GM23248 (cell line): ENCODE results near the gene TNIK. TPM values are rescaled to one million over a fixed set of nuclear protein-coding genes. Genes with fewer than 3 reads are reported as not detected.

Source experiments
- DNase-seq: peaks from one replicate; pipeline ENCODE4 v3.0.0-alpha.2; 2015
- H2AFZ ChIP-seq: fragments of 200-600 bp; sonication (generic); 2 replicates; pipeline ENCODE4 v1.6.1; 2016; ENCODE audit warnings: antibody characterized with exemption
- H3F3A ChIP-seq: fragments of 200-600 bp; sonication (generic); 2 replicates; pipeline ENCODE4 v1.6.1; 2016; ENCODE audit warnings: mild to moderate bottlenecking, antibody characterized with exemption, mixed run types; ENCODE audit not compliant: insufficient read depth
- H3K27ac ChIP-seq: fragments of 200-600 bp; sonication (generic); 2 replicates; pipeline ENCODE4 v1.5.1; 2016; ENCODE audit warnings: mild to moderate bottlenecking
- H3K27me3 ChIP-seq: fragments of 200-600 bp; sonication (generic); replicated peaks from 2 replicates; pipeline ENCODE4 v1.6.1; 2016; ENCODE audit warnings: mild to moderate bottlenecking; ENCODE audit not compliant: insufficient read depth
- H3K36me3 ChIP-seq: fragments of 200-600 bp; sonication (generic); 2 replicates; pipeline ENCODE4 v1.6.1; 2016; ENCODE audit warnings: low read depth, mild to moderate bottlenecking
- H3K4me1 ChIP-seq: fragments of 200-600 bp; sonication (generic); 2 replicates; pipeline ENCODE4 v1.6.1; 2016; ENCODE audit warnings: mild to moderate bottlenecking; ENCODE audit not compliant: insufficient read depth
- H3K4me2 ChIP-seq: fragments of 200-600 bp; sonication (generic); one replicate; pipeline ENCODE4 v1.6.1; 2016; ENCODE audit warnings: mild to moderate bottlenecking; ENCODE audit not compliant: unreplicated experiment
- H3K4me3 ChIP-seq: fragments of 200-600 bp; sonication (generic); 2 replicates; pipeline ENCODE4 v1.5.1; 2016; ENCODE audit warnings: mild to moderate bottlenecking
- H3K79me2 ChIP-seq: fragments of 200-600 bp; sonication (generic); 2 replicates; pipeline ENCODE4 v1.6.1; 2016; ENCODE audit warnings: mild to moderate bottlenecking; ENCODE audit not compliant: insufficient read depth
- H3K9ac ChIP-seq: fragments of 200-600 bp; sonication (generic); 2 replicates; pipeline ENCODE4 v1.6.1; 2016; ENCODE audit warnings: mild to moderate bottlenecking
- H3K9me2 ChIP-seq: fragments of 200-600 bp; sonication (generic); 2 replicates; pipeline ENCODE4 v1.6.1; 2016; ENCODE audit warnings: mixed run types, mild to moderate bottlenecking, moderate library complexity; ENCODE audit not compliant: insufficient read depth
- H3K9me3 ChIP-seq: fragments of 200-600 bp; sonication (generic); one replicate; pipeline ENCODE4 v1.6.1; 2017; ENCODE audit warnings: low read depth
- H4K20me1 ChIP-seq: fragments of 200-600 bp; sonication (generic); 2 replicates; pipeline ENCODE4 v1.6.0; 2016; ENCODE audit not compliant: insufficient read depth
- EZH2 ChIP-seq: fragments of 200-600 bp; sonication (generic); IDR thresholded peaks from 2 replicates; pipeline ENCODE4 v1.6.1; 2018; ENCODE audit warnings: antibody characterized with exemption, mild to moderate bottlenecking; ENCODE audit not compliant: insufficient read depth, poor library complexity, severe bottlenecking
- EZH2phosphoT487 ChIP-seq: fragments of 200-600 bp; sonication (generic); IDR thresholded peaks from 2 replicates; pipeline ENCODE4 v1.6.1; 2018; ENCODE audit warnings: antibody characterized with exemption, moderate library complexity, mild to moderate bottlenecking, low read depth; ENCODE audit not compliant: insufficient read depth
- WGBS, 2 experiments: methylation state at CpG; one replicate each; pipeline ENCODE4 v1.1.6; 2015 to 2017; ENCODE audit warnings: low lambda C conversion rate in 2 of 2, low coverage in 1 of 2; ENCODE audit errors: missing lambda C conversion rate in 2 of 2; 5-methylcytosine and 5-hydroxymethylcytosine counted together
- in situ Hi-C: fragments of 300-500 bp; cut with MboI; formaldehyde crosslinking; loops from 2 replicates; pipeline ENCODE4 v1.15.0; 2020
- polyA plus RNA-seq: library from polyadenylated mRNA; unstranded; fragments of >200 nt; fragmentation: Nextera tagmentation; extraction: Ambion mirVana; gene quantifications from 2 replicates; pipeline ENCODE4 v1.2.1, GENCODE V29; 2016
- total RNA-seq: library from RNA; depleted of rRNA; stranded (reverse); fragments of >200 nt; shearing (Covaris generic); gene quantifications from 2 replicates; pipeline ENCODE4 v1.2.3, GENCODE V29; 2014

The TNIK gene
- total and polyA plus RNA-seq, 2 experiments from 2014 or later: 0.80 to 2.3 TPM

GRCh38 chr3:171156401-171157010 lies 303.7 kb downstream of the TNIK start:
- Histone ChIP-seq H2AFZ (no peak overlapping the region), H3K4me3 (no peak overlapping the region), H3K4me2 (no peak overlapping the region), H3K79me2 (no peaks in the 10 kb centered on the region), H3K9me3 (no peaks in the 10 kb centered on the region), H3K27ac (no peak overlapping the region), H3K27me3 (no peaks in the 10 kb centered on the region), H3K4me1 (no peaks in the 10 kb centered on the region), H3F3A (no peaks in the 10 kb centered on the region), H4K20me1 (no peaks in the 10 kb centered on the region), H3K9me2 (no peaks in the 10 kb centered on the region), H3K9ac (no peak overlapping the region), H3K36me3 (no peaks in the 10 kb centered on the region)
- 83 to 85% methylated on average over 6 of the region's 6 CpGs for WGBS, 2 experiments
- DNase-seq: no peak
- TF ChIP-seq EZH2phosphoT487: no peak
- no peak for TF ChIP-seq EZH2
- in situ Hi-C loops: no loop called here

GRCh38 chr3:171155122-171155700 lies 305.0 kb downstream of the TNIK start:
- Histone ChIP-seq H3K27me3 (no peaks in the 10 kb centered on the region), H3K4me3 (no peak overlapping the region), H3K27ac (no peak overlapping the region), H3K36me3 (no peaks in the 10 kb centered on the region), H2AFZ (no peak overlapping the region), H4K20me1 (no peaks in the 10 kb centered on the region), H3K9ac (no peak overlapping the region), H3K4me1 (no peaks in the 10 kb centered on the region), H3F3A (no peaks in the 10 kb centered on the region), H3K4me2 (no peak overlapping the region), H3K79me2 (no peaks in the 10 kb centered on the region), H3K9me3 (no peaks in the 10 kb centered on the region), H3K9me2 (no peaks in the 10 kb centered on the region)
- in situ Hi-C loops: no loop called here
- TF ChIP-seq EZH2phosphoT487 (no peak), EZH2 (no peak)
- DNase-seq: no peak
- WGBS, 2 experiments: 80 to 84% methylated on average over 4 of the region's 4 CpGs

GRCh38 chr3:171150945-171151344 lies 309.3 kb downstream of the TNIK start:
- no peak for DNase-seq
- Histone ChIP-seq H3K4me2 (no peak overlapping the region), H3K36me3 (no peaks in the 10 kb centered on the region), H3K9ac (no peak overlapping the region), H3K79me2 (no peaks in the 10 kb centered on the region), H3F3A (no peaks in the 10 kb centered on the region), H3K9me2 (no peaks in the 10 kb centered on the region), H3K9me3 (no peaks in the 10 kb centered on the region), H3K4me3 (no peak overlapping the region), H3K4me1 (no peaks in the 10 kb centered on the region), H2AFZ (no peak overlapping the region), H3K27me3 (no peaks in the 10 kb centered on the region), H4K20me1 (no peaks in the 10 kb centered on the region), H3K27ac (no peak overlapping the region)
- 69% methylated on average over 2 of the region's 2 CpGs for WGBS, 2 experiments
- TF ChIP-seq EZH2phosphoT487 (no peak), EZH2 (no peak)
- in situ Hi-C loops: no loop called here

GRCh38 chr3:171149526-171150116 lies 310.6 kb downstream of the TNIK start:
- H3K9ac ChIP-seq: no peak overlapping the region
- no peaks in the 10 kb centered on the region for H3K79me2 ChIP-seq
- 62 to 69% methylated on average over 7 of the region's 7 CpGs for WGBS, 2 experiments
- no peaks in the 10 kb centered on the region for H4K20me1 ChIP-seq
- H3K4me3 ChIP-seq: no peak overlapping the region
- no peak overlapping the region for H3K27ac ChIP-seq
- no peaks in the 10 kb centered on the region for H3K27me3 ChIP-seq
- no peak overlapping the region for H3K4me2 ChIP-seq
- no peaks in the 10 kb centered on the region for H3K4me1 ChIP-seq
- H3K9me2 ChIP-seq: no peaks in the 10 kb centered on the region
- in situ Hi-C loops: no loop called here
- H3K9me3 ChIP-seq: no peaks in the 10 kb centered on the region
- H3K36me3 ChIP-seq: no peaks in the 10 kb centered on the region
- no peak overlapping the region for H2AFZ ChIP-seq
- no peak for TF ChIP-seq EZH2
- no peak for TF ChIP-seq EZH2phosphoT487
- H3F3A ChIP-seq: no peaks in the 10 kb centered on the region
- no peak for DNase-seq
